Loucy (cell line): Measurements from ENCODE around the gene AKNA.

Source experiments
- H2AFZ ChIP-seq: fragments of 200-600 bp; sonication (generic); 2 replicates; pipeline ENCODE4 v1.6.0; 2016; ENCODE audit warnings: antibody characterized with exemption, mild to moderate bottlenecking, low read length, moderate library complexity
- H3F3A ChIP-seq: fragments of 200-600 bp; 2 replicates; pipeline ENCODE4 v1.6.0; 2016; ENCODE audit warnings: antibody characterized with exemption, low read depth, mild to moderate bottlenecking
- H3K27me3 ChIP-seq: fragments of 200-600 bp; sonication (generic); 2 replicates; pipeline ENCODE4 v1.6.1; 2014; ENCODE audit warnings: low read length, mild to moderate bottlenecking; ENCODE audit not compliant: insufficient read depth, poor library complexity, severe bottlenecking
- H3K36me3 ChIP-seq: fragments of 200-600 bp; sonication (generic); 2 replicates; pipeline ENCODE4 v1.6.1; 2016; ENCODE audit warnings: low read length; ENCODE audit not compliant: insufficient read depth
- H3K4me1 ChIP-seq: fragments of 200-600 bp; sonication (generic); 2 replicates; pipeline ENCODE4 v1.5.1; 2014; ENCODE audit warnings: low read length, mild to moderate bottlenecking; ENCODE audit not compliant: insufficient read depth, poor library complexity, severe bottlenecking
- H3K4me2 ChIP-seq: fragments of 200-600 bp; sonication (generic); 2 replicates; pipeline ENCODE4 v1.6.0; 2014; ENCODE audit warnings: antibody characterized with exemption, low read length, low read depth, mild to moderate bottlenecking; ENCODE audit not compliant: poor library complexity, severe bottlenecking
- H3K4me3 ChIP-seq: fragments of 200-600 bp; sonication (generic); 2 replicates; pipeline ENCODE4 v1.5.1; 2014; ENCODE audit warnings: low read length, mild to moderate bottlenecking, mixed read lengths; ENCODE audit not compliant: poor library complexity, severe bottlenecking
- H3K79me2 ChIP-seq: fragments of 200-600 bp; sonication (generic); 2 replicates; pipeline ENCODE4 v1.6.1; 2014; ENCODE audit warnings: low read length; ENCODE audit not compliant: insufficient read depth
- H3K9ac ChIP-seq: fragments of 200-600 bp; sonication (generic); 2 replicates; pipeline ENCODE4 v1.6.0; 2014; ENCODE audit warnings: mild to moderate bottlenecking, low read depth, low read length, moderate library complexity; ENCODE audit not compliant: poor library complexity, severe bottlenecking
- H3K9me2 ChIP-seq: fragments of 200-600 bp; sonication (generic); replicated peaks from 2 replicates; pipeline ENCODE4 v1.6.1; 2016; ENCODE audit warnings: low read depth, low read length, mixed read lengths
- H3K9me3 ChIP-seq: fragments of 200-600 bp; sonication (generic); 2 replicates; pipeline ENCODE4 v1.6.1; 2014; ENCODE audit warnings: mild to moderate bottlenecking, antibody characterized with exemption, low read length, low read depth; ENCODE audit not compliant: insufficient read depth
- H4K20me1 ChIP-seq: fragments of 200-600 bp; sonication (generic); 2 replicates; pipeline ENCODE4 v1.6.0; 2014; ENCODE audit warnings: antibody characterized with exemption, low read length, mild to moderate bottlenecking; ENCODE audit not compliant: insufficient read depth, poor library complexity, severe bottlenecking
- CTCF ChIP-seq: fragments of 200-600 bp; sonication (generic); conservative IDR thresholded peaks from 2 replicates; pipeline ENCODE4 v1.5.1; 2014; ENCODE audit warnings: mild to moderate bottlenecking, antibody characterized with exemption, low read length
- EZH2phosphoT487 ChIP-seq: fragments of 200-600 bp; IDR thresholded peaks from 2 replicates; pipeline ENCODE4 v1.6.1; 2018; ENCODE audit warnings: antibody characterized with exemption, mild to moderate bottlenecking, moderate library complexity, borderline replicate concordance

Gene AKNA

GRCh38 chr9:114300846-114301797 lies 86.7 kb downstream of the AKNA start:
- Histone ChIP-seq H4K20me1 (no peaks in the 10 kb centered on the region), H2AFZ (no peak overlapping the region), H3F3A (no peaks in the 10 kb centered on the region), H3K27me3 (no peaks in the 10 kb centered on the region), H3K4me3 (no peak overlapping the region), H3K4me2 (no peak overlapping the region), H3K9me2 (no peaks in the 10 kb centered on the region), H3K79me2 (no peaks in the 10 kb centered on the region), H3K36me3 (no peaks in the 10 kb centered on the region), H3K4me1 (no peaks in the 10 kb centered on the region), H3K9ac (no peak overlapping the region), H3K9me3 (no peaks in the 10 kb centered on the region)
- no peak for TF ChIP-seq EZH2phosphoT487
- no peak for TF ChIP-seq CTCF

- H3K4me1 ChIP-seq = no peaks in the 10 kb centered on the region
- no peak overlapping the region for H2AFZ ChIP-seq
- H3K27me3 ChIP-seq = no peaks in the 10 kb centered on the region
- H3K36me3 ChIP-seq = no peaks in the 10 kb centered on the region
- no peaks in the 10 kb centered on the region for H3K9me2 ChIP-seq
- H3F3A ChIP-seq = no peaks in the 10 kb centered on the region
- H3K9ac ChIP-seq = no peak overlapping the region
- H3K79me2 ChIP-seq = no peaks in the 10 kb centered on the region
- no peak for TF ChIP-seq EZH2phosphoT487
- no peaks in the 10 kb centered on the region; the same call in 1 of the 2 replicates for H3K9me3 ChIP-seq
- H4K20me1 ChIP-seq = no peaks in the 10 kb centered on the region
- H3K4me2 ChIP-seq = no peak overlapping the region
- H3K4me3 ChIP-seq = no peak overlapping the region
Measured at GRCh38 chr9:114300153-114300845, 87.5 kb downstream of the AKNA start.

- H3K36me3 ChIP-seq = no peaks in the 10 kb centered on the region
- no peaks in the 10 kb centered on the region; the same call in 1 of the 2 replicates for H3K9me3 ChIP-seq
- no peak overlapping the region for H3K4me3 ChIP-seq
- H3F3A ChIP-seq = no peaks in the 10 kb centered on the region
- no peak overlapping the region for H2AFZ ChIP-seq
- no peaks in the 10 kb centered on the region for H4K20me1 ChIP-seq
- no peaks in the 10 kb centered on the region for H3K4me1 ChIP-seq
- no peaks in the 10 kb centered on the region for H3K79me2 ChIP-seq
- H3K9me2 ChIP-seq = no peaks in the 10 kb centered on the region
- H3K27me3 ChIP-seq = no peaks in the 10 kb centered on the region
- H3K9ac ChIP-seq = no peak overlapping the region
- no peak for TF ChIP-seq EZH2phosphoT487
- TF ChIP-seq CTCF = no peak
- H3K4me2 ChIP-seq = no peak overlapping the region
Measured at GRCh38 chr9:114299286-114300152, 88.3 kb downstream of the AKNA start.
